ENCODE measurements around the gene BABAM2. TPM values are rescaled to one million over a fixed set of nuclear protein-coding genes. Genes with fewer than 3 reads are reported as not detected.

The BABAM2 gene
- polyA plus RNA-seq, 6 donors from 2014 or later, result 50.3 to 58.3 (median 55.6) TPM

- H3K9me3 Mint-ChIP-seq, result no peaks in the 10 kb centered on the region
- H3K4me1 Mint-ChIP-seq, result peaks cover 0 to 4% (median 0%) of the 10 kb centered on the region in 3 donors
- DNase-seq (no peak), ATAC-seq (ENCODE audit: low read depth in 2 of 2) (no peak)
- H3K36me3 Mint-ChIP-seq, result peaks cover 16 to 19% of the 10 kb centered on the region in 2 donors
- H3K27me3 Mint-ChIP-seq, result no peaks in the 10 kb centered on the region
- H3K4me3 Mint-ChIP-seq, result no peak overlapping the region
- peak overlapping the region in 1 of 6 donors; percentile 2 for H3K27ac Mint-ChIP-seq
Observed at GRCh38 chr2:28271231-28271918, 380.8 kb downstream of the BABAM2 start.

- H3K36me3 Mint-ChIP-seq, result peaks cover 15 to 16% of the 10 kb centered on the region in 2 donors
- ATAC-seq (ENCODE audit: low read depth in 2 of 2) (no peak), DNase-seq (no peak)
- H3K27me3 Mint-ChIP-seq, result no peaks in the 10 kb centered on the region
- no peak overlapping the region for H3K4me3 Mint-ChIP-seq
- H3K9me3 Mint-ChIP-seq, result no peaks in the 10 kb centered on the region
- peak overlapping the region in 1 of 6 donors; percentile 2 for H3K27ac Mint-ChIP-seq
- peaks cover 0 to 4% (median 0%) of the 10 kb centered on the region in 3 donors for H3K4me1 Mint-ChIP-seq
Observed at GRCh38 chr2:28271919-28272250, 381.4 kb downstream of the BABAM2 start.

GRCh38 chr2:28273751-28274150 lies 383.2 kb downstream of the BABAM2 start:
- DNase-seq, result no peak
- no peak overlapping the region for H3K4me3 Mint-ChIP-seq
- H3K4me1 Mint-ChIP-seq, result peaks cover 0 to 4% (median 0%) of the 10 kb centered on the region in 3 donors

GRCh38 chr2:28274911-28275685 lies 384.6 kb downstream of the BABAM2 start:
- peak overlapping the region in 2 of 6 donors; percentile 22 to 94 for H3K27ac Mint-ChIP-seq
- peaks cover 0 to 4% (median 0%) of the 10 kb centered on the region in 3 donors for H3K4me1 Mint-ChIP-seq
- no peak overlapping the region for H3K4me3 Mint-ChIP-seq
- ATAC-seq (ENCODE audit: low read depth in 2 of 2), result no peak
- peaks cover 23 to 26% of the 10 kb centered on the region in 2 donors for H3K36me3 Mint-ChIP-seq
- H3K9me3 Mint-ChIP-seq, result no peaks in the 10 kb centered on the region
- DNase-seq, result no peak
- no peaks in the 10 kb centered on the region for H3K27me3 Mint-ChIP-seq

More at GRCh38 chr2:28273751-28274150, 383.2 kb downstream of the BABAM2 start:
- H3K27ac Mint-ChIP-seq, result peak overlapping the region in 1 of 6 donors; percentile 11
- ATAC-seq (ENCODE audit: low read depth in 2 of 2), result no peak
- H3K27me3 Mint-ChIP-seq, result no peaks in the 10 kb centered on the region
- peaks cover 23 to 26% of the 10 kb centered on the region in 2 donors for H3K36me3 Mint-ChIP-seq
- no peaks in the 10 kb centered on the region for H3K9me3 Mint-ChIP-seq

- ATAC-seq (ENCODE audit: low read depth in 2 of 2), result no peak
- no peaks in the 10 kb centered on the region for H3K27me3 Mint-ChIP-seq
- DNase-seq, result no peak
- peaks cover 0 to 4% (median 0%) of the 10 kb centered on the region in 3 donors for H3K4me1 Mint-ChIP-seq
- peaks cover 21 to 23% of the 10 kb centered on the region in 2 donors for H3K36me3 Mint-ChIP-seq
- no peak overlapping the region for H3K4me3 Mint-ChIP-seq
- H3K27ac Mint-ChIP-seq, result peak overlapping the region in 1 of 6 donors; percentile 46
- no peaks in the 10 kb centered on the region for H3K9me3 Mint-ChIP-seq
Observed at GRCh38 chr2:28276076-28276618, 385.6 kb downstream of the BABAM2 start.

GRCh38 chr2:28276807-28277206 lies 386.3 kb downstream of the BABAM2 start:
- H3K4me3 Mint-ChIP-seq, result no peak overlapping the region
- peaks cover 19 to 25% of the 10 kb centered on the region in 2 donors for H3K36me3 Mint-ChIP-seq
- peaks cover 0 to 4% (median 0%) of the 10 kb centered on the region in 3 donors for H3K4me1 Mint-ChIP-seq
- ATAC-seq (ENCODE audit: low read depth in 2 of 2), result no peak
- no peaks in the 10 kb centered on the region for H3K27me3 Mint-ChIP-seq
- no peaks in the 10 kb centered on the region for H3K9me3 Mint-ChIP-seq
- no peak overlapping the region for H3K27ac Mint-ChIP-seq
- no peak for DNase-seq

- H3K36me3 Mint-ChIP-seq, result peaks cover 16 to 25% of the 10 kb centered on the region in 2 donors
- peaks cover 0 to 4% (median 0%) of the 10 kb centered on the region in 3 donors for H3K4me1 Mint-ChIP-seq
- H3K27ac Mint-ChIP-seq, result no peak overlapping the region
- no peak for DNase-seq
- ATAC-seq (ENCODE audit: low read depth in 2 of 2), result no peak
- H3K9me3 Mint-ChIP-seq, result no peaks in the 10 kb centered on the region
- no peak overlapping the region for H3K4me3 Mint-ChIP-seq
- H3K27me3 Mint-ChIP-seq, result no peaks in the 10 kb centered on the region
Observed at GRCh38 chr2:28277466-28277865, 386.9 kb downstream of the BABAM2 start.

- H3K4me1 Mint-ChIP-seq, result no peaks in the 10 kb centered on the region
- H3K27me3 Mint-ChIP-seq, result no peaks in the 10 kb centered on the region
- peaks cover 9 to 19% of the 10 kb centered on the region in 2 donors for H3K36me3 Mint-ChIP-seq
- ATAC-seq (ENCODE audit: low read depth in 2 of 2) (no peak), DNase-seq (no peak)
- no peaks in the 10 kb centered on the region for H3K9me3 Mint-ChIP-seq
- H3K4me3 Mint-ChIP-seq, result no peak overlapping the region
- H3K27ac Mint-ChIP-seq, result no peak overlapping the region
Observed at GRCh38 chr2:28279371-28279770, 388.8 kb downstream of the BABAM2 start.

- no peak overlapping the region for H3K4me3 Mint-ChIP-seq
- H3K27me3 Mint-ChIP-seq, result no peaks in the 10 kb centered on the region
- no peak overlapping the region for H3K27ac Mint-ChIP-seq
- no peaks in the 10 kb centered on the region for H3K4me1 Mint-ChIP-seq
- H3K36me3 Mint-ChIP-seq, result peaks cover 8 to 19% of the 10 kb centered on the region in 2 donors
- H3K9me3 Mint-ChIP-seq, result no peaks in the 10 kb centered on the region
- ATAC-seq (ENCODE audit: low read depth in 2 of 2), result no peak
- DNase-seq, result no peak
Observed at GRCh38 chr2:28280619-28281018, 390.1 kb downstream of the BABAM2 start.

- ATAC-seq (ENCODE audit: low read depth in 2 of 2) (no peak), DNase-seq (no peak)
- H3K4me3 Mint-ChIP-seq, result no peak overlapping the region
- H3K9me3 Mint-ChIP-seq, result no peaks in the 10 kb centered on the region
- H3K27ac Mint-ChIP-seq, result no peak overlapping the region
- H3K27me3 Mint-ChIP-seq, result no peaks in the 10 kb centered on the region
- H3K4me1 Mint-ChIP-seq, result no peaks in the 10 kb centered on the region
- H3K36me3 Mint-ChIP-seq, result peaks cover 8 to 19% of the 10 kb centered on the region in 2 donors
Observed at GRCh38 chr2:28281739-28282138, 391.2 kb downstream of the BABAM2 start.

- no peaks in the 10 kb centered on the region for H3K27me3 Mint-ChIP-seq
- H3K27ac Mint-ChIP-seq, result peak overlapping the region in 1 of 6 donors; percentile 39
- DNase-seq, result no peak
- H3K4me3 Mint-ChIP-seq, result no peak overlapping the region
- no peaks in the 10 kb centered on the region for H3K4me1 Mint-ChIP-seq
- ATAC-seq (ENCODE audit: low read depth in 2 of 2), result no peak
- peaks cover 9 to 19% of the 10 kb centered on the region in 2 donors for H3K36me3 Mint-ChIP-seq
- no peaks in the 10 kb centered on the region for H3K9me3 Mint-ChIP-seq
Observed at GRCh38 chr2:28282248-28282647, 391.7 kb downstream of the BABAM2 start.

GRCh38 chr2:28282861-28283646 lies 392.5 kb downstream of the BABAM2 start:
- Mint-ChIP-seq H3K27ac (peak overlapping the region in 1 of 6 donors; percentile 49), H3K4me1 (no peaks in the 10 kb centered on the region), H3K9me3 (no peaks in the 10 kb centered on the region), H3K4me3 (no peak overlapping the region), H3K27me3 (no peaks in the 10 kb centered on the region), H3K36me3 (peaks cover 13 to 14% of the 10 kb centered on the region in 2 donors)
- DNase-seq, result no peak
- ATAC-seq (ENCODE audit: low read depth in 2 of 2), result no peak

- DNase-seq (no peak), ATAC-seq (ENCODE audit: low read depth in 2 of 2) (no peak)
- Mint-ChIP-seq H3K4me3 (no peak overlapping the region), H3K27me3 (no peaks in the 10 kb centered on the region), H3K27ac (no peak overlapping the region), H3K36me3 (peaks cover 7 to 8% of the 10 kb centered on the region in 2 donors), H3K4me1 (no peaks in the 10 kb centered on the region), H3K9me3 (no peaks in the 10 kb centered on the region)
Observed at GRCh38 chr2:28283861-28284260, 393.3 kb downstream of the BABAM2 start.

Data from naive B cell (primary cell).